Heart right ventricle (tissue), 16 donors: ENCODE results near the gene USHBP1. TPM values are rescaled to one million over a fixed set of nuclear protein-coding genes. Genes with fewer than 3 reads are reported as not detected.

Source experiments
- ATAC-seq, 8 donors: fragments of 200-7000 bp; cut with Tn5 transposase; one replicate each; pipeline ENCODE4 v1.9.1; 2020; ENCODE audit warnings: mild to moderate bottlenecking in 8 of 8, moderate library complexity in 8 of 8, moderate number of reproducible peaks in 1 of 8
- DNase-seq, 2 donors: peaks; one replicate each; pipeline ENCODE4 v3.0.0-alpha.2; 2020
- H3K27ac ChIP-seq, 10 donors: fragments of 200-600 bp; sonication (generic) in 2 of 10; one replicate each; pipeline versions ENCODE4 v1.5.0 to v1.8.0; 2020 to 2022; ENCODE audit warnings: mild to moderate bottlenecking in 3 of 10
- H3K27me3 ChIP-seq, 7 donors: fragments of 200-600 bp; one replicate each; pipeline ENCODE4 v1.8.0; 2021 to 2022; ENCODE audit warnings: mild to moderate bottlenecking in 2 of 7
- H3K36me3 ChIP-seq, 9 donors: fragments of 200-600 bp; sonication (generic) in 1 of 9; one replicate each; pipeline versions ENCODE4 v1.5.0 to v1.8.0; 2020 to 2022; ENCODE audit warnings: mild to moderate bottlenecking in 2 of 9
- H3K4me1 ChIP-seq, 9 donors: fragments of 200-600 bp; sonication (generic) in 1 of 9; one replicate each; pipeline versions ENCODE4 v1.5.0 to v1.8.0; 2020 to 2022; ENCODE audit warnings: mild to moderate bottlenecking in 4 of 9
- H3K4me3 ChIP-seq, 10 donors: fragments of 200-600 bp; sonication (generic) in 2 of 10; one replicate each; pipeline versions ENCODE4 v1.5.0 to v1.8.0; 2020 to 2022; ENCODE audit warnings: mild to moderate bottlenecking in 7 of 10, moderate library complexity in 2 of 10
- H3K9me3 ChIP-seq, 11 donors: fragments of 200-600 bp in 10 of 11; sonication (generic) in 2 of 11; one replicate each; pipeline versions ENCODE4 v1.5.0 to v1.8.0; 2013 to 2022; ENCODE audit warnings: mild to moderate bottlenecking in 2 of 11, control low read depth in 1 of 11, moderate library complexity in 1 of 11
- WGBS, 2 donors: extraction: QIAGEN DNeasy Blood & Tissue Kit; methylation state at CpG; one replicate each; pipeline ENCODE4 v1.1.7; 2013; ENCODE audit warnings: inconsistent platforms in 1 of 2; 5-methylcytosine and 5-hydroxymethylcytosine counted together
- intact Hi-C, 10 donors: fragments of 100-400 bp; cut with DNase I; formaldehyde crosslinking; loops; one replicate each; pipeline versions ENCODE4 v1.11.1 to v1.14.2; 2022
- polyA plus RNA-seq, 2 donors: library from polyadenylated mRNA; stranded (reverse); fragments of 200-250 nt; gene quantifications; one replicate each; pipeline ENCODE4 v1.2.3, GENCODE V29; 2013
- total RNA-seq, 10 donors: library from RNA; stranded (reverse); fragmentation: NEBNext Ultra II Directional in 3 of 10; extraction: Animal tissue kit (Norgen Biotek cat#: 25700) in 3 of 10; gene quantifications; one replicate each; pipeline versions ENCODE4 v1.2.1 to v1.2.4, GENCODE V29; 2021 to 2023
- TF ChIP-seq, protein P1 (sequence below), 9 donors: fragments of 200-600 bp; sonication (generic) in 2 of 9; IDR thresholded peaks; one replicate each; pipeline versions ENCODE4 v1.5.0 to v1.8.0; 2021 to 2022; ENCODE audit warnings: antibody characterized with exemption in 9 of 9, mild to moderate bottlenecking in 5 of 9, moderate library complexity in 1 of 9
- donor health status: Arrhythmogenic right ventricular cardiomyopathy.
- donor health status: ischemic (EF 13 %, LVEDD 7.1; RV severe dilation, severe dysfunction).
- donor health status: healthy with polysubstance abuse.
- donor health status: DM: no; HTN: yes; CAD: no.
- donor health status: DM: no; HTN: no; CAD: no.
- donor health status: ischemic (EF 25% LVEDD 6.9; RV normal size, moderate dysfunction).
- donor health status: ischemic (EF 25% LVEDD 5.7; RV mildly dilated, moderate dysfunction).
- donor health status: healthy.
- donor health status: DM: yes; HTN: yes; CAD: no.
- donor health status: Ischemic cardiomyopathy.
- donor health status: ischemic (EF 35%, LVEDD 5.7; RV mildly dilated, moderate dysfunction).
- donor health status: nonischemic (EF 11% LVEDD 7.7; RV severe dilation, severe dysfunction).
- donor health status: DM: yes; HTN: yes; CAD: no.
- donor health status: PGD.
- donor health status: ischemic (EF 29% LVEDD 5.4; RV normal size, mild dysfunction).
- donor health status: nonischemic (EF 23%, LVEDD 6.1; RV moderate dilation, normal function).

Gene USHBP1
- total and polyA plus RNA-seq, 12 donors, result 3.4 to 30.9 (median 7.1) TPM

DNA sequence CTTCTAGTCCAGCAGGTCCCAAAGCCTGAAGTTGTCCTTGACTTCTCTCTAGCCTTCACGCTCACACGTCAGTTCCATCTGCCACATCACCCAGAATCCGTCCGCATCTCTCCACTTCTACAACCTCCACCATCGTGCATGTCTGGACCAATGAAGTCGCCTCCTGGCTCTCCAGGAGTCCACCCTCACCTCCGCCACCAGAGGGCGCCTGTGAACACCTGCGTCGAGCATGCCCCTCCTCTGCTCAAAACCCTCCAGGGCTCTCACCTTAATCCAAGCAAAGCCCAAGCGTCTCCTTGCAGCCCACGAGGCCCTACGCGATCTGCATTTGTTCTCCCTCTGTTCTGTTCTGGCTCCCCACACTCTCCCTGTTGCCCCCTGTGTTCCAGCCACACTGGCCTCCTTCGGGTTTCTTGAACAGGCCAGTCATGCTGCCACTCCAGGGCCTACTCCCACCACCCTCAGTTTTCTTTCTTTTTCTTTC is 3.7 kb downstream of the USHBP1 start:
- H3K36me3 ChIP-seq, result peaks cover 0 to 38% (median 0%) of the 10 kb centered on the region in 9 donors
- ATAC-seq (peak; percentile 67 to 86 (median 80)), DNase-seq (peak; percentile 77 to 86)
- no peak overlapping the region for H3K27ac ChIP-seq
- H3K27me3 ChIP-seq, result no peaks in the 10 kb centered on the region
- H3K4me3 ChIP-seq, result peak overlapping the region in 2 of 10 donors; percentile 11 to 63
- peaks cover 0 to 16% (median 6%) of the 10 kb centered on the region in 11 donors for H3K9me3 ChIP-seq
- peaks cover 0 to 34% (median 5%) of the 10 kb centered on the region in 9 donors for H3K4me1 ChIP-seq
- TF ChIP-seq, protein P1, sequence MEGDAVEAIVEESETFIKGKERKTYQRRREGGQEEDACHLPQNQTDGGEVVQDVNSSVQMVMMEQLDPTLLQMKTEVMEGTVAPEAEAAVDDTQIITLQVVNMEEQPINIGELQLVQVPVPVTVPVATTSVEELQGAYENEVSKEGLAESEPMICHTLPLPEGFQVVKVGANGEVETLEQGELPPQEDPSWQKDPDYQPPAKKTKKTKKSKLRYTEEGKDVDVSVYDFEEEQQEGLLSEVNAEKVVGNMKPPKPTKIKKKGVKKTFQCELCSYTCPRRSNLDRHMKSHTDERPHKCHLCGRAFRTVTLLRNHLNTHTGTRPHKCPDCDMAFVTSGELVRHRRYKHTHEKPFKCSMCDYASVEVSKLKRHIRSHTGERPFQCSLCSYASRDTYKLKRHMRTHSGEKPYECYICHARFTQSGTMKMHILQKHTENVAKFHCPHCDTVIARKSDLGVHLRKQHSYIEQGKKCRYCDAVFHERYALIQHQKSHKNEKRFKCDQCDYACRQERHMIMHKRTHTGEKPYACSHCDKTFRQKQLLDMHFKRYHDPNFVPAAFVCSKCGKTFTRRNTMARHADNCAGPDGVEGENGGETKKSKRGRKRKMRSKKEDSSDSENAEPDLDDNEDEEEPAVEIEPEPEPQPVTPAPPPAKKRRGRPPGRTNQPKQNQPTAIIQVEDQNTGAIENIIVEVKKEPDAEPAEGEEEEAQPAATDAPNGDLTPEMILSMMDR (IDR thresholded peaks at IDR 0.05), result peak; percentile 82 to 96 (median 87)
- WGBS, 2 donors, result 24 to 26% methylated on average over 15 of the region's 15 CpGs
- intact Hi-C loops, result loop anchor here in 1 of 10 donors (2.0 kb wide), 1 partner anchor 22 kb away; no protein-coding TSS in a partner anchor

DNA sequence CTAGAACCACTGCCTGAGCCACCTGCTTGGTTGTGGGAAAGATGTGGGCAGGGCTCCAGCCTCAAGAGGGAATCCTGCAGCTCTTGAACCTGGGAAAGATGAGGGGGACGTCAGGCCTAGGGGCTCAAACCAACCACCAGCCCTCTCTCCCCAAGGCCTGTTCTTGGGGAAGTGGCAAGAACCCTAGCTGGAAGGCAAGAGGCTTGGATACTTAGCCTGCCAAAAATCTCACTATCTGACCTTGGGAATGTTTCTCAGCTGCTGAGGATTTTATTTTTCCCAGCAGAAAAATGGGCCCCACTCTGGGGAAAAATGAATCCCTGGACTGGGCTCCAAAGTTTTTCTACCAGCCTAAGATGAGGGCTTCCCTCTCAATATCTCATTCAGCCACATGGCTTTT is 4.6 kb downstream of the USHBP1 start:
- DNase-seq (no peak), ATAC-seq (no peak)
- Histone ChIP-seq H3K27ac (no peak overlapping the region), H3K27me3 (no peaks in the 10 kb centered on the region), H3K4me3 (no peak overlapping the region), H3K36me3 (peaks cover 0 to 48% (median 0%) of the 10 kb centered on the region in 9 donors), H3K4me1 (peaks cover 0 to 24% (median 4%) of the 10 kb centered on the region in 9 donors), H3K9me3 (peaks cover 0 to 16% (median 6%) of the 10 kb centered on the region in 11 donors)
- 29 to 64% methylated on average over 1 of the region's 1 CpG for WGBS, 2 donors
- TF ChIP-seq, protein P1 (IDR thresholded peaks at IDR 0.05), result no peak
- intact Hi-C loops, result loop anchor here in 1 of 10 donors (2.0 kb wide), 1 partner anchor 23 kb away; no protein-coding TSS in a partner anchor

GRCh38 chr19:17259118-17259780 is 5.3 kb downstream of the USHBP1 start:
- Histone ChIP-seq H3K9me3 (peaks cover 0 to 16% (median 6%) of the 10 kb centered on the region in 11 donors), H3K4me1 (peaks cover 0 to 21% (median 4%) of the 10 kb centered on the region in 9 donors), H3K27ac (no peak overlapping the region), H3K4me3 (no peak overlapping the region), H3K27me3 (no peaks in the 10 kb centered on the region), H3K36me3 (peaks cover 0 to 55% (median 0%) of the 10 kb centered on the region in 9 donors)
- no peak for ATAC-seq
- intact Hi-C loops, result no loop called here
- TF ChIP-seq, protein P1 (IDR thresholded peaks at IDR 0.05), result no peak
- DNase-seq, result no peak
- WGBS, 2 donors, result 93 to 95% methylated on average over 9 of the region's 9 CpGs

DNA sequence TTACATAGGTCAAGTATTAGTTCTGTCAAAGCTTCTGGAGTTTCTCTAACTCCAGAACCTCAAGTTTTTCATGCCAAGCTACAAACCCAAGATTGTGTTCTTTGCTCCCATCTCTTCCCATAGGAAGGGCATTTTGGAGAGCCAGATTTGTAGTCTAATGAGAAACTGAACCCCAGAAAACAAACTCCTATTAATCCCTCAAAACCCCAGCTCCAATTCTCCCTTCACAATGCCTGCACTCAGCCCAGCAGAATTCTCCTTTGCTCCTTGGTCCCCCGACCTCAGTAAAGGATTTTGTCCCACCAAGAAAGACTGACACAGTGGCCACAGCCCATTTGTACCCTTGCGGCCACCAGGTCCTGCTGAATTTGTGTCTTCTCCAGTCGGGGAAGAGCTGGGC is 8.4 kb downstream of the USHBP1 start:
- ATAC-seq (no peak), DNase-seq (no peak)
- 86 to 87% methylated on average over 3 of the region's 3 CpGs for WGBS, 2 donors
- Histone ChIP-seq H3K4me3 (no peak overlapping the region), H3K9me3 (peaks cover 0 to 16% (median 6%) of the 10 kb centered on the region in 11 donors), H3K27me3 (no peaks in the 10 kb centered on the region), H3K4me1 (peaks cover 0 to 9% (median 0%) of the 10 kb centered on the region in 9 donors), H3K36me3 (peaks cover 0 to 85% (median 0%) of the 10 kb centered on the region in 9 donors), H3K27ac (no peak overlapping the region)
- TF ChIP-seq, protein P1 (IDR thresholded peaks at IDR 0.05), result no peak
- intact Hi-C loops, result no loop called here
